SK-N-SH (cell line): ENCODE data around the gene ARRDC2. TPM values are rescaled to one million over a fixed set of nuclear protein-coding genes. Genes with fewer than 3 reads are reported as not detected.

Experiments used
- CTCF ChIA-PET: fragments of 300-600, 350-600 bp; formaldehyde crosslinking; extraction: SDS; loops from one replicate; lab custom pipeline; 2021; lab: Yijun Ruan, JAX
- POLR2A ChIA-PET: fragments of 350-600 bp; sonication (Branson Sonifier 250); formaldehyde crosslinking; extraction: SDS; loops from one replicate; lab custom pipeline; 2020; ENCODE audit warnings: antibody characterized with exemption, inconsistent platforms; lab: Yijun Ruan, JAX
- DNase-seq: peaks from one replicate; pipeline ENCODE4 v3.0.0; 2012
- H2AFZ ChIP-seq: fragments of 200-600 bp; sonication (generic); 2 replicates; pipeline ENCODE4 v1.8.1; 2016; ENCODE audit warnings: antibody characterized with exemption, mild to moderate bottlenecking, low read depth
- H3F3A ChIP-seq: fragments of 200-600 bp; sonication (generic); replicated peaks from 2 replicates; pipeline ENCODE3; 2016; ENCODE audit warnings: antibody characterized with exemption, mild to moderate bottlenecking; ENCODE audit not compliant: insufficient read depth
- H3K27ac ChIP-seq, 2 experiments: fragments of 200-500 bp in 1 of 2; fragments of 200-600 bp in 1 of 2; sonication (Bioruptor generic) in 1 of 2; sonication (generic), shearing (Covaris generic) in 1 of 2; 2 replicates each; pipeline versions ENCODE4 v1.5.1 to v1.6.1; 2014 to 2016; ENCODE audit warnings: low read depth in 2 of 2, inconsistent platforms in 1 of 2, low read length in 1 of 2, mild to moderate bottlenecking in 1 of 2, mixed read lengths in 1 of 2
- H3K27me3 ChIP-seq: fragments of 200-600 bp; sonication (generic), shearing (Covaris generic); 2 replicates; pipeline ENCODE4 v1.6.1; 2016; ENCODE audit warnings: mixed run types; ENCODE audit not compliant: insufficient read depth
- H3K36me3 ChIP-seq, 2 experiments: fragments of 200-500 bp in 1 of 2; fragments of 200-600 bp in 1 of 2; sonication (Bioruptor generic) in 1 of 2; sonication (generic) in 1 of 2; replicated peaks in 1 of 2; 2 replicates each; pipeline versions ENCODE3 to v1.5.1; 2014 to 2016; ENCODE audit warnings: low read length in 1 of 2, mild to moderate bottlenecking in 1 of 2; ENCODE audit not compliant: insufficient read depth in 2 of 2, control insufficient read depth in 1 of 2
- H3K4me1 ChIP-seq, 2 experiments: fragments of 200-500 bp in 1 of 2; fragments of 200-600 bp in 1 of 2; sonication (Bioruptor generic) in 1 of 2; sonication (generic), shearing (Covaris generic) in 1 of 2; 2 replicates each; pipeline versions ENCODE4 v1.5.1 to v1.6.1; 2014 to 2016; ENCODE audit warnings: low read depth in 1 of 2, low read length in 1 of 2, mixed run types in 1 of 2; ENCODE audit not compliant: insufficient read depth in 2 of 2, control insufficient read depth in 1 of 2
- H3K4me2 ChIP-seq: fragments of 200-600 bp; sonication (generic), shearing (Covaris generic); 2 replicates; pipeline ENCODE4 v1.6.1; 2017; ENCODE audit warnings: mixed run types
- H3K4me3 ChIP-seq, 2 experiments: fragments of 200-500 bp in 1 of 2; fragments of 200-600 bp in 1 of 2; sonication (Bioruptor generic) in 1 of 2; sonication (generic), shearing (Covaris generic) in 1 of 2; 2 replicates each; pipeline versions ENCODE4 v1.5.1 to v1.8.1; 2014 to 2016; ENCODE audit warnings: low read depth in 2 of 2, inconsistent platforms in 1 of 2, low read length in 1 of 2, mild to moderate bottlenecking in 1 of 2, mixed read lengths in 1 of 2, moderate library complexity in 1 of 2
- H3K79me2 ChIP-seq: fragments of 200-600 bp; sonication (generic); 2 replicates; pipeline ENCODE4 v1.8.1; 2017; ENCODE audit warnings: mild to moderate bottlenecking; ENCODE audit not compliant: insufficient read depth
- H3K9ac ChIP-seq: fragments of 200-600 bp; sonication (generic); 2 replicates; pipeline ENCODE4 v1.6.1; 2017; ENCODE audit warnings: mixed run types
- H3K9me2 ChIP-seq: fragments of 200-600 bp; sonication (generic); 2 replicates; pipeline ENCODE4 v1.6.1; 2017; ENCODE audit warnings: mixed run types
- H3K9me3 ChIP-seq: fragments of 200-600 bp; sonication (generic); 2 replicates; pipeline ENCODE4 v1.6.1; 2017; ENCODE audit warnings: mixed run types, mild to moderate bottlenecking, moderate library complexity
- H4K20me1 ChIP-seq: fragments of 200-600 bp; sonication (generic); 2 replicates; pipeline ENCODE4 v1.6.1; 2017; ENCODE audit warnings: mild to moderate bottlenecking, mixed run types; ENCODE audit not compliant: insufficient read depth
- CTCF ChIP-seq: fragments of 200-600 bp; sonication (generic); IDR thresholded peaks from 2 replicates; pipeline ENCODE4 v1.6.1; 2017; ENCODE audit warnings: antibody characterized with exemption, mild to moderate bottlenecking, moderate library complexity
- EP300 ChIP-seq, 2 experiments: IDR thresholded peaks; 2 replicates each; pipeline versions ENCODE4 v1.4.0 to v1.6.1; 2012; ENCODE audit warnings: borderline replicate concordance in 1 of 2, low read depth in 1 of 2, low read length in 1 of 2
- FOXJ3 ChIP-seq: sonication (generic); formaldehyde crosslinking; IDR thresholded peaks from 2 replicates; pipeline ENCODE4 v1.5.1; 2020; ENCODE audit warnings: mild to moderate bottlenecking, missing genetic modification reagents
- GABPA ChIP-seq: IDR thresholded peaks from 2 replicates; pipeline ENCODE4 v1.4.0; 2012; ENCODE audit warnings: low read depth, mild to moderate bottlenecking
- GATA2 ChIP-seq: sonication (generic); formaldehyde crosslinking; IDR thresholded peaks from 2 replicates; pipeline ENCODE4 v1.5.0; 2020; ENCODE audit warnings: mild to moderate bottlenecking, missing genetic modification reagents
- IRF3 ChIP-seq: fragments of 150-350 bp; IDR thresholded peaks from 2 replicates; pipeline ENCODE4 v1.6.1; 2016; ENCODE audit warnings: mild to moderate bottlenecking, low read depth, low read length
- JUND ChIP-seq: IDR thresholded peaks from 2 replicates; pipeline ENCODE4 v1.4.0; 2012
- MEF2A ChIP-seq: IDR thresholded peaks from 2 replicates; pipeline ENCODE4 v1.4.0; 2012; ENCODE audit warnings: low read depth, borderline replicate concordance
- MXI1 ChIP-seq: IDR thresholded peaks from 2 replicates; pipeline ENCODE4 v1.6.1; 2012; ENCODE audit warnings: mild to moderate bottlenecking, low read depth, low read length, improper control_type of control experiment
- NFIC ChIP-seq: IDR thresholded peaks from 2 replicates; pipeline ENCODE4 v1.4.0; 2012; ENCODE audit warnings: borderline replicate concordance
- POLR2AphosphoS5 ChIP-seq: IDR thresholded peaks from 2 replicates; pipeline ENCODE4 v1.6.1; 2012; ENCODE audit warnings: low read depth, low read length
- RAD21 ChIP-seq: IDR thresholded peaks from 2 replicates; pipeline ENCODE4 v1.6.1; 2012; ENCODE audit warnings: mild to moderate bottlenecking, low read length
- RCOR1 ChIP-seq: fragments of 150-350 bp; IDR thresholded peaks from 2 replicates; pipeline ENCODE4 v1.6.1; 2017; ENCODE audit warnings: antibody characterized with exemption, low read length
- REST ChIP-seq: IDR thresholded peaks from 2 replicates; pipeline ENCODE4 v1.6.1; 2012; ENCODE audit warnings: mild to moderate bottlenecking, low read depth, low read length, moderate library complexity
- RFX5 ChIP-seq: IDR thresholded peaks from 2 replicates; pipeline ENCODE4 v1.6.1; 2012; ENCODE audit warnings: mild to moderate bottlenecking, improper control_type of control experiment, low read length
- SMC3 ChIP-seq: IDR thresholded peaks from 2 replicates; pipeline ENCODE4 v1.6.1; 2012; ENCODE audit warnings: low read depth, low read length, improper control_type of control experiment
- TCF12 ChIP-seq: IDR thresholded peaks from 2 replicates; pipeline ENCODE4 v1.4.0; 2012
- TEAD4 ChIP-seq: IDR thresholded peaks from 2 replicates; pipeline ENCODE4 v1.4.0; 2012; ENCODE audit warnings: mild to moderate bottlenecking, borderline replicate concordance; ENCODE audit not compliant: insufficient read depth
- USF2 ChIP-seq: fragments of 150-350 bp; IDR thresholded peaks from 2 replicates; pipeline ENCODE4 v1.6.1; 2017; ENCODE audit warnings: antibody characterized with exemption, low read length, low read depth, borderline replicate concordance
- WGBS: methylation state at CpG from one replicate; pipeline ENCODE4 v1.1.6; 2017; ENCODE audit warnings: low lambda C conversion rate; 5-methylcytosine and 5-hydroxymethylcytosine counted together
- polyA plus RNA-seq, 3 experiments: library from polyadenylated mRNA; depleted of rRNA; stranded (reverse); fragments of >200 nt; gene quantifications; 2 replicates each; pipeline ENCODE4 v1.2.3, GENCODE V29; 2012
- TF ChIP-seq, protein P1 (sequence below): IDR thresholded peaks from 2 replicates; pipeline ENCODE4 v1.4.0; 2012; ENCODE audit warnings: low read depth

ARRDC2 gene
- polyA plus RNA-seq, 1 of the 3 experiments (the other 2 are of a cell fraction), result 5.5 TPM

DNA sequence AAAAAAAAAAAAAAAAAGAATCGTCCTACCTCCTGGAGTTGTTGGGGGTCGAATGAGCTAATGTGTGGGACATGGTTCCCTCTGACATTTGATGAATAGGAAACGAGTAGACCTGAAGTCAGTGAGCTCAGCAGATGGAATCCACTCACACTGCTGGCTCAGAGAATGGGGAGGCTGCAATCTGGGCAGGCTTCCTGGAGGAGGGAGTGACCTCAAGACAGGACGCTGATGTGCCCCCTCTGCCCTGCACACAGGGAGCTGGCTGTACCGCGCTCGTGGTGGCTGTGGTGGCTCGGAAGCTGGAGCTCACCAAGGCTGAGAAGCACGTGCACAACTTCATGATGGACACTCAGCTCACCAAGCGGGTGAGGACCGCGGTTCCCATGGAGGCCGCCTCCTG, 19.8 kb upstream of the ARRDC2 start:
- Histone ChIP-seq H2AFZ (no peak overlapping the region), H3K4me2 (no peak overlapping the region), H3K9me2 (no peaks in the 10 kb centered on the region), H4K20me1 (no peaks in the 10 kb centered on the region), H3K27me3 (no peaks in the 10 kb centered on the region), H3K36me3 (no peaks in the 10 kb centered on the region), H3K4me1 (no peaks in the 10 kb centered on the region), H3K79me2 (no peaks in the 10 kb centered on the region), H3K9me3 (no peaks in the 10 kb centered on the region), H3K27ac (no peak overlapping the region), H3F3A (no peaks in the 10 kb centered on the region), H3K4me3 (no peak overlapping the region), H3K9ac (no peak overlapping the region)
- CTCF ChIA-PET, result interaction anchor here (1.1 to 16.7 kb wide), 2 partner anchors 9 to 49 kb away, joined by 4 to 464 read pairs; partner anchors contain the start of gene CCDC124
- POLR2A ChIA-PET, result interaction anchor here (0.8 kb wide), 1 partner anchor 129 kb away, joined by 3 read pairs; the partner anchor contains the start of gene RPL18A
- no peak for DNase-seq
- no peak for TF ChIP-seq EP300 (IDR thresholded peaks at IDR 0.05; ENCODE audit: borderline replicate concordance in 1 of 2, low read depth in 1 of 2, low read length in 1 of 2)
- TF ChIP-seq POLR2AphosphoS5, result no peak
- no peak for TF ChIP-seq RAD21
- no peak for TF ChIP-seq MEF2A
- TF ChIP-seq JUND, result no peak
- WGBS, result 46% methylated on average over 3 of the region's 13 CpGs

DNA sequence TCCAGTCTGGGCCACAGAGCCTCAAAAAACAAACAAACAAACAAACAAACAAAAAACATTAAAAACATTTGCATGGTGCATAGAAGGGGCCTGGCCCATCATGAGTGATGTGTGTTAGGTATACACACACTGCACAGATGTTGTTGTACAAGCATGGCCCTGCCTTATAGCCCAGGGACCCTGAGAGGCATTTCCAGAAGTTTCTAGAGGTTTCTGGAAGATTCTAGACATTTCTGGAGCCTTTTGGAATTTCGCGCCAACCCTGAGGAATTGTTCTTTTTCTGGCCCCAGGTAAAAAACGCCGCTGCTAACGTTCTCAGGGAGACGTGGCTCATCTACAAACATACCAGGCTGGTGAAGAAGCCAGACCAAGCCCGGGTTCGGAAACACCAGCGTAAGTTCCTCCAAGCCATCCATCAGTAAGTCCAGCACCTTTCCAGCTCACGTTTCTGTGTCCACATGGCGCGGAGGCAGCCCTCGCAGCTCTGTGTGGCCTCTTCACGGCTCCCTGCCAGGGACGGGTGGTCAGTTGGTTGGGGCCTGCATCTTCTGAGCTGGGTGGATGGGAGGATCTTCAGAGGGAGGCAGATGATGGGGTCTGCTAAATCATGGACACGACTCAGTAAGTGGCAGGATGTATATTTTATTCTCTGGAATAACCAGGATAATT, 18.4 kb upstream of the ARRDC2 start:
- Histone ChIP-seq H3K9me3 (no peaks in the 10 kb centered on the region), H3F3A (no peaks in the 10 kb centered on the region), H3K36me3 (no peaks in the 10 kb centered on the region), H3K27me3 (no peaks in the 10 kb centered on the region), H3K4me2 (no peak overlapping the region), H4K20me1 (no peaks in the 10 kb centered on the region), H3K9ac (no peak overlapping the region), H3K9me2 (no peaks in the 10 kb centered on the region), H3K27ac (no peak overlapping the region), H3K4me3 (no peak overlapping the region), H3K4me1 (no peaks in the 10 kb centered on the region), H2AFZ (no peak overlapping the region), H3K79me2 (no peaks in the 10 kb centered on the region)
- WGBS, result 91% methylated on average over 16 of the region's 16 CpGs
- ChIA-PET POLR2A (interaction anchor here (0.7 kb wide), 1 partner anchor 1072 kb away, joined by 6 read pairs; no protein-coding TSS in a partner anchor), CTCF (interaction anchor here (16.7 kb wide), 1 partner anchor 50 kb away, joined by 464 read pairs; the partner anchor contains the start of gene CCDC124)
- DNase-seq, result no peak
- TF ChIP-seq FOXJ3 (no peak), SMC3 (no peak), MXI1 (no peak), TEAD4 (no peak), USF2 (no peak), REST (no peak), RCOR1 (no peak), NFIC (no peak), RFX5 (no peak), GABPA (no peak), TCF12 (no peak), RAD21 (no peak), CTCF (no peak), GATA2 (CRISPR knock-in tag) (no peak), IRF3 (no peak)
- TF ChIP-seq, protein P1, sequence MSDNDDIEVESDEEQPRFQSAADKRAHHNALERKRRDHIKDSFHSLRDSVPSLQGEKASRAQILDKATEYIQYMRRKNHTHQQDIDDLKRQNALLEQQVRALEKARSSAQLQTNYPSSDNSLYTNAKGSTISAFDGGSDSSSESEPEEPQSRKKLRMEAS, result no peak
